HepG2 (cell line): Measurements from ENCODE around the gene TRAK1. TPM values are rescaled to one million over a fixed set of nuclear protein-coding genes. Genes with fewer than 3 reads are reported as not detected.

Source experiments
- polyA plus RNA-seq, 8 experiments: library from polyadenylated mRNA; depleted of rRNA in 3 of 8; stranded (reverse) in 7 of 8; unstranded in 1 of 8; fragments of >200 nt; fragmentation: Illumina TruSeq in 4 of 8; extraction: Trizol in 4 of 8; gene quantifications; 2 replicates each; pipeline versions ENCODE4 v1.2.1 to v1.2.3, GENCODE V29; 2011 to 2016; ENCODE audit warnings: low read depth in 4 of 8, missing spikeins in 1 of 8, mixed read lengths in 1 of 8; ENCODE audit not compliant: insufficient read depth in 1 of 8
- small RNA-seq, 3 experiments: library from RNA; depleted of rRNA; stranded (forward); fragments of <200 nt; gene quantifications; one replicate each; pipeline ENCODE3, GENCODE V24; 2012; ENCODE audit warnings: low read depth in 2 of 3, low replicate concordance in 1 of 3; ENCODE audit not compliant: insufficient read length in 3 of 3, insufficient read depth in 2 of 3
- total RNA-seq, 5 experiments: library from RNA; depleted of rRNA; stranded (reverse); fragments of >200 nt; fragmentation: Illumina TruSeq; extraction: Trizol; gene quantifications; 2 replicates each; pipeline ENCODE4 v1.2.3, GENCODE V29; 2016; ENCODE audit warnings: low read depth in 1 of 5

Gene TRAK1
- total and polyA plus RNA-seq, 2 of the 13 experiments (the other 11 are each of a cell fraction or from before 2014, with no cell fraction given), result 20.5 to 46.6 TPM

Small RNA genes within 50 kb of the gene (small RNA-seq; reads per million reads assigned to genes)
- 0 reads per million in 3 experiments for gene RNU4-78P

Other genes with a start within 250 kb of the TRAK1 start
- 9.0 and 11.8 TPM in 2 replicates for gene ULK4, start 129.3 kb upstream of the TRAK1 start, total RNA-seq (2016; rRNA removed; fragmentation: Illumina TruSeq; extraction: Trizol)
- gene ULK4, start 129.3 kb upstream of the TRAK1 start, polyA plus RNA-seq (2011; rRNA removed), result 4.8 and 6.7 TPM in 2 replicates
- gene CCK, start 174.8 kb downstream of the TRAK1 start, total RNA-seq (2016; rRNA removed; fragmentation: Illumina TruSeq; extraction: Trizol), result not detected in 2 replicates
- gene CCK, start 174.8 kb downstream of the TRAK1 start, polyA plus RNA-seq (2011; rRNA removed), result not detected in 2 replicates